GM12892 (cell line): Measurements from ENCODE around the gene SRD5A2.

Experiments used
- POLR2A ChIP-seq: IDR thresholded peaks from 2 replicates; pipeline ENCODE4 v1.6.1; 2011; ENCODE audit warnings: low read depth, low read length, control low read depth
- POLR2AphosphoS5 ChIP-seq: IDR thresholded peaks from 2 replicates; pipeline ENCODE4 v1.6.1; 2011; ENCODE audit warnings: low read depth, low read length, control low read depth

DNA sequence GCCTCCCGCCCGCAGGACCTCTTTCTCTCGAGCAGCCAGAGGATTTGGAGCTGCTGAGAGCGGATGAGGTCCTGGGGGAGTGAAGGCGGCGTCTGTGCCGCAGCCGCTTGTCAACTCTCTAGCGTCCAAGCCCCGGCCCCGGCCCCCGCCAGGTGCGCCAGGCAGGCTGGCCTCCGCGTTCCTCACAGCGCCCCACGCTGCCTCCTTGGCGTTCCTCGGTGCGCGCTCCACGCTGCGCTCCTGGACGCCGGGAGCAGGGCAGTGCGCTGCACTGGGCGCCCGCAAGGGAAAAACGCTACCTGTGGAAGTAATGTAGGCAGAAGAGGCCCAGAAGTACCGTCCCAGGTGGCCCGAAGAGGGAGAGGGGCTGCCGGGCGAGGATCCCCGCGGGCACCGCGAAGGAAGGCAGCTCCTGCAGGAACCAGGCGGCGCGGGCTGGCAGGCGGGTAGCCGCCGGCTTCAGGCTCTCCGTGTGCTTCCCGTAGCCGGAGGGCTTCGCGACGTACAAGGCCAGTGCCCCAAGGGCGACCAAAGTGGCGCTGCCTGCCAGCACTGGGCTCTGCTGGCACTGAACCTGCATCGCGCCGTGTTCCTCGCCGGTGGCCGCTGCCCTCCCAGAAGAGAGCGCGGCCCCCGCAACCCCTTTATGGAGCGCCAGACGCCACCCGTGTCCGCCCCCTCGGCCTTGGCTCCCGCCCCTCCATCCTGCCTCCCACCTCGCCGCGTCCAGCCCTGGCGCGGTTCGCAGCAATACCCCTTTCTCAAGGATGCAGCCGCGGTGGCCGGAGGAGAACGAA lies at the start of gene SRD5A2:
- no peak for TF ChIP-seq POLR2A
- TF ChIP-seq POLR2AphosphoS5 = no peak
